IMR-90 (cell line): ENCODE data around the gene PDCD1. TPM values are rescaled to one million over a fixed set of nuclear protein-coding genes. Genes with fewer than 3 reads are reported as not detected.

ENCODE experiments used
- ATAC-seq: fragments of 200-7000 bp; cut with Tn5 transposase; 2 replicates; pipeline ENCODE4 v1.9.1; 2020; ENCODE audit warnings: low read depth, mild to moderate bottlenecking, moderate library complexity
- BruUV-seq: library from RNA; stranded (reverse); fragments of 400-500 nt; replicated peaks from 2 replicates; lab custom pipeline; 2021; lab: Mats Ljungman, UMichigan
- CTCF ChIA-PET: fragments of 300-600 bp; formaldehyde crosslinking; extraction: SDS; loops from one replicate; lab custom pipeline; 2021; ENCODE audit warnings: antibody characterized with exemption; lab: Yijun Ruan, JAX
- POLR2A ChIA-PET: fragments of 300-600 bp; sonication (Branson Sonifier 250); formaldehyde crosslinking; loops from one replicate; lab custom pipeline; 2022; ENCODE audit warnings: antibody characterized with exemption; ENCODE audit not compliant: unreplicated experiment; lab: Charles Lee
- DNase-seq: peaks from one replicate; pipeline ENCODE4 v3.0.0; 2013
- H2AFZ ChIP-seq: replicated peaks from 2 replicates; pipeline ENCODE3; 2013; ENCODE audit warnings: low read length, mild to moderate bottlenecking; ENCODE audit not compliant: poor library complexity
- H2AK5ac ChIP-seq: 2 replicates; pipeline ENCODE4 v1.6.1; 2013; ENCODE audit warnings: low read depth, low read length, inconsistent platforms
- H2AK9ac ChIP-seq: replicated peaks from 2 replicates; pipeline ENCODE3; 2013; ENCODE audit warnings: mild to moderate bottlenecking, low read depth, low read length, moderate library complexity; ENCODE audit not compliant: poor library complexity
- H2BK120ac ChIP-seq: 2 replicates; pipeline ENCODE4 v1.6.1; 2013; ENCODE audit warnings: low read depth, low read length, inconsistent platforms
- H2BK15ac ChIP-seq: 3 replicates; pipeline ENCODE4 v1.6.1; 2013; ENCODE audit warnings: low read depth, low read length, inconsistent platforms
- H2BK20ac ChIP-seq: 2 replicates; pipeline ENCODE4 v1.6.1; 2013; ENCODE audit warnings: low read depth, mild to moderate bottlenecking, inconsistent platforms, low read length, moderate library complexity
- H2BK5ac ChIP-seq: 2 replicates; pipeline ENCODE4 v1.6.1; 2013; ENCODE audit warnings: mild to moderate bottlenecking, low read depth, low read length, inconsistent platforms; ENCODE audit not compliant: poor library complexity, severe bottlenecking
- H3K14ac ChIP-seq: replicated peaks from 2 replicates; pipeline ENCODE4 v1.6.1; 2013; ENCODE audit warnings: low read depth, low read length, inconsistent platforms
- H3K18ac ChIP-seq: 2 replicates; pipeline ENCODE4 v1.6.1; 2013; ENCODE audit warnings: low read depth, low read length, control low read depth
- H3K23ac ChIP-seq: 2 replicates; pipeline ENCODE4 v1.6.1; 2013; ENCODE audit warnings: low read depth, low read length, inconsistent platforms
- H3K27ac ChIP-seq: 2 replicates; pipeline ENCODE4 v1.5.1; 2013; ENCODE audit warnings: mild to moderate bottlenecking, control low read depth, low read length; ENCODE audit not compliant: insufficient read depth
- H3K27me3 ChIP-seq: 2 replicates; pipeline ENCODE4 v1.6.1; 2013; ENCODE audit warnings: low read length; ENCODE audit not compliant: control insufficient read depth, insufficient read depth
- H3K36me3 ChIP-seq: 2 replicates; pipeline ENCODE4 v1.6.1; 2013; ENCODE audit warnings: low read length, mixed read lengths; ENCODE audit not compliant: control insufficient read depth, insufficient read depth
- H3K4ac ChIP-seq: 2 replicates; pipeline ENCODE4 v1.6.1; 2013; ENCODE audit warnings: low read depth, low read length, inconsistent platforms
- H3K4me1 ChIP-seq: 2 replicates; pipeline ENCODE4 v1.6.1; 2013; ENCODE audit warnings: low read length, mixed read lengths; ENCODE audit not compliant: control insufficient read depth, insufficient read depth
- H3K4me2 ChIP-seq: 2 replicates; pipeline ENCODE4 v1.6.1; 2013; ENCODE audit warnings: low read depth, mild to moderate bottlenecking, control low read depth, low read length, moderate library complexity
- H3K4me3 ChIP-seq: 2 replicates; pipeline ENCODE4 v1.5.1; 2013; ENCODE audit warnings: low read depth, mild to moderate bottlenecking, control low read depth, low read length, moderate library complexity; ENCODE audit not compliant: insufficient read depth
- H3K56ac ChIP-seq: 2 replicates; pipeline ENCODE4 v1.6.1; 2013; ENCODE audit warnings: low read length, inconsistent platforms; ENCODE audit not compliant: insufficient read depth; ENCODE audit errors: extremely low read depth
- H3K79me1 ChIP-seq, 2 experiments: 2 replicates each; pipeline ENCODE4 v1.6.1; 2013; ENCODE audit warnings: low read length in 2 of 2, inconsistent platforms in 1 of 2, low read depth in 1 of 2
- H3K9ac ChIP-seq: 2 replicates; pipeline ENCODE4 v1.6.1; 2013; ENCODE audit warnings: low read depth, low read length, control low read depth
- H3K9me1 ChIP-seq: 2 replicates; pipeline ENCODE4 v1.6.1; 2013; ENCODE audit warnings: low read length, inconsistent platforms; ENCODE audit not compliant: insufficient read depth
- H3K9me3 ChIP-seq: 2 replicates; pipeline ENCODE4 v1.6.1; 2013; ENCODE audit warnings: low read length; ENCODE audit not compliant: control insufficient read depth, insufficient read depth
- H4K20me1 ChIP-seq: 2 replicates; pipeline ENCODE4 v1.6.1; 2013; ENCODE audit warnings: low read length, inconsistent platforms; ENCODE audit not compliant: insufficient read depth
- H4K5ac ChIP-seq: 2 replicates; pipeline ENCODE4 v1.6.1; 2013; ENCODE audit warnings: mild to moderate bottlenecking, low read depth, low read length, control low read depth
- H4K8ac ChIP-seq, 2 experiments: 2 replicates each; pipeline ENCODE4 v1.6.1; 2013; ENCODE audit warnings: low read depth in 2 of 2, low read length in 2 of 2, control low read depth in 1 of 2, inconsistent platforms in 1 of 2
- H4K91ac ChIP-seq: 2 replicates; pipeline ENCODE4 v1.6.1; 2013; ENCODE audit warnings: low read depth, low read length, inconsistent platforms; ENCODE audit not compliant: insufficient read depth
- BHLHE40 ChIP-seq: fragments of 150-350 bp; IDR thresholded peaks from 2 replicates; pipeline ENCODE4 v1.6.1; 2016; ENCODE audit warnings: mild to moderate bottlenecking, low read depth, low read length
- MAFK ChIP-seq: IDR thresholded peaks from 2 replicates; pipeline ENCODE4 v1.6.1; 2012; ENCODE audit warnings: low read depth, low read length, improper control_type of control experiment
- NFE2L2 ChIP-seq: fragments of 150-350 bp; IDR thresholded peaks from 2 replicates; pipeline ENCODE4 v1.6.1; 2016; ENCODE audit warnings: low read depth, mild to moderate bottlenecking, low read length
- RAD21 ChIP-seq: IDR thresholded peaks from 2 replicates; pipeline ENCODE4 v1.6.1; 2012; ENCODE audit warnings: low read length, improper control_type of control experiment
- RCOR1 ChIP-seq: IDR thresholded peaks from 2 replicates; pipeline ENCODE4 v1.6.1; 2012; ENCODE audit warnings: mild to moderate bottlenecking, low read length, improper control_type of control experiment; ENCODE audit not compliant: insufficient replicate concordance
- RFX5 ChIP-seq: IDR thresholded peaks from 2 replicates; pipeline ENCODE4 v1.8.0; 2012; ENCODE audit warnings: low read depth, mild to moderate bottlenecking, low read length, moderate library complexity
- SMC3 ChIP-seq: fragments of 150-350 bp; IDR thresholded peaks from 2 replicates; pipeline ENCODE4 v1.6.1; 2016; ENCODE audit warnings: low read depth, mild to moderate bottlenecking, antibody characterized with exemption, low read length, moderate library complexity
- WGBS, 2 experiments: methylation state at CpG; one replicate each; pipeline versions ENCODE4 v1.1.5 to v1.1.7; 2013; ENCODE audit warnings: missing lambda C conversion rate in 2 of 2; ENCODE audit not compliant: insufficient read length in 1 of 2; ENCODE audit errors: extremely low coverage in 2 of 2; 5-methylcytosine and 5-hydroxymethylcytosine counted together
- dilution Hi-C: fragments of 300-500 bp; cut with HindIII; formaldehyde crosslinking; loops from one replicate; pipeline ENCODE4 v1.14.3; 2018; ENCODE audit warnings: low sequenced_read_pairs; ENCODE audit not compliant: unreplicated experiment
- in situ Hi-C: fragments of 300-500 bp; cut with MboI; formaldehyde crosslinking; loops from 3 replicates; pipeline ENCODE4 v1.14.3; 2019; ENCODE audit warnings: low sequenced_read_pairs, inconsistent platforms, mixed read lengths
- intact Hi-C: fragments of 100-400 bp; cut with micrococcal nuclease; formaldehyde crosslinking; loops from 2 replicates; pipeline ENCODE4 v1.10.0; 2022
- polyA plus RNA-seq, 3 experiments: library from polyadenylated mRNA; depleted of rRNA; stranded (reverse); fragments of >200 nt; gene quantifications; 2 replicates each; pipeline ENCODE4 v1.2.3, GENCODE V29; 2012; ENCODE audit warnings: low replicate concordance in 1 of 3
- total RNA-seq: library from RNA; depleted of rRNA; stranded (reverse); fragments of >200 nt; gene quantifications from 2 replicates; pipeline ENCODE4 v1.2.3, GENCODE V29; 2012
- TF ChIP-seq, protein P1 (sequence below): conservative IDR thresholded peaks from 2 replicates; pipeline ENCODE4 v1.5.1; 2012; ENCODE audit warnings: mild to moderate bottlenecking, low read depth, low read length, improper control_type of control experiment

The PDCD1 gene
- total and polyA plus RNA-seq, 2 of the 4 experiments (the other 2 are of a cell fraction) = not detected

DNA sequence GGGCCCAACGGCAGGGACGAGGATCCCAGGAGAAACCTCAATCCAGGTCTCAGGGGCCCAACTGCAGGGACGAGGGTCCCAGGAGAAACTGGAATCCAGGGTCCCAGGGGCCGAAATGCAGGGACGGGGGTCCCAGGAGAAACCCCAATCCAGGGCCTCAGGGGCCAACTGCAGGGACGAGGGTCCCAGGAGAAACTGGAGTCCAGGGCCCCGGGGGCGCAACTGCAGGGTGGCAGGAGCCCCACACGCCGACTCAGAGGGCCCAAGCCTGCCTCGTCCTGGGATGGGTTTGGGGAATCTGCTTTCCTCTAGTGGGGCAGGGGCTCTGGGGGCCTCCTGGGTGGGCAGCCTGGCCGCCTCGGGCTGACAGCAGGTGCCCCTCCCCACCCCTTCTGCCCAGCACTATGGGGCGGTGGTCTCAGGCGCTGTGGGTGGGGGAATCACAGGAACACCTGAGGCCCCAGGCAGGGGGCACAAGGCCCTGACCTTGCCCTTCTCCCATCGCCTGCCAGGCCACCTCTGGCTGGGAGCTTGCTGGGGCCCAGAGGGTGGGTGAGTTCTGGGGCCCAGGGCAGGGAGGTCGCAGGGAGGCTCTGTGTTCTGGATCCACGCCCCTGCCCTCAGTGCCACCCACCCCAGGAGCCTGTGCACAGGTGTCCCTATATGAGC lies 18.0 kb upstream of the PDCD1 start:
- ATAC-seq = no peak

More for the DNA sequence above, 18.0 kb upstream of the PDCD1 start:
- Histone ChIP-seq H3K4me2 (no peak overlapping the region), H2BK120ac (no peak overlapping the region), H3K36me3 (no peaks in the 10 kb centered on the region), H3K9ac (no peak overlapping the region), H4K5ac (no peak overlapping the region), H2BK15ac (no peak overlapping the region), H3K18ac (no peak overlapping the region), H4K8ac (no peak overlapping the region), H3K9me3 (no peaks in the 10 kb centered on the region), H3K27me3 (no peaks in the 10 kb centered on the region; the same call in 1 of the 2 replicates), H3K4ac (no peak overlapping the region), H2AK9ac (no peak overlapping the region), H4K91ac (no peak overlapping the region), H2AFZ (no peak overlapping the region), H3K27ac (no peak overlapping the region), H2BK5ac (no peak overlapping the region), H3K79me1 (no peaks in the 10 kb centered on the region), H3K9me1 (no peaks in the 10 kb centered on the region), H3K4me3 (no peak overlapping the region), H3K14ac (no peak overlapping the region), H3K4me1 (no peaks in the 10 kb centered on the region), H3K23ac (no peak overlapping the region), H2BK20ac (no peak overlapping the region), H4K20me1 (no peaks in the 10 kb centered on the region), H3K56ac (no peak overlapping the region), H2AK5ac (no peak overlapping the region)
- CTCF ChIA-PET = no interaction called here
- POLR2A ChIA-PET = no interaction called here
- DNase-seq = no peak
- in situ Hi-C loops = loop anchor here (5.0 kb wide), 1 partner anchor 209 kb away; no protein-coding TSS in a partner anchor
- intact Hi-C loops = loop anchor here (10.0 kb wide), 1 partner anchor 172 kb away; the partner anchor contains the start of gene ING5
- dilution Hi-C loops = no loop called here
- TF ChIP-seq MAFK (no peak), RAD21 (no peak), RCOR1 (no peak), RFX5 (no peak), SMC3 (no peak), NFE2L2 (no peak), BHLHE40 (no peak)
- TF ChIP-seq, protein P1, sequence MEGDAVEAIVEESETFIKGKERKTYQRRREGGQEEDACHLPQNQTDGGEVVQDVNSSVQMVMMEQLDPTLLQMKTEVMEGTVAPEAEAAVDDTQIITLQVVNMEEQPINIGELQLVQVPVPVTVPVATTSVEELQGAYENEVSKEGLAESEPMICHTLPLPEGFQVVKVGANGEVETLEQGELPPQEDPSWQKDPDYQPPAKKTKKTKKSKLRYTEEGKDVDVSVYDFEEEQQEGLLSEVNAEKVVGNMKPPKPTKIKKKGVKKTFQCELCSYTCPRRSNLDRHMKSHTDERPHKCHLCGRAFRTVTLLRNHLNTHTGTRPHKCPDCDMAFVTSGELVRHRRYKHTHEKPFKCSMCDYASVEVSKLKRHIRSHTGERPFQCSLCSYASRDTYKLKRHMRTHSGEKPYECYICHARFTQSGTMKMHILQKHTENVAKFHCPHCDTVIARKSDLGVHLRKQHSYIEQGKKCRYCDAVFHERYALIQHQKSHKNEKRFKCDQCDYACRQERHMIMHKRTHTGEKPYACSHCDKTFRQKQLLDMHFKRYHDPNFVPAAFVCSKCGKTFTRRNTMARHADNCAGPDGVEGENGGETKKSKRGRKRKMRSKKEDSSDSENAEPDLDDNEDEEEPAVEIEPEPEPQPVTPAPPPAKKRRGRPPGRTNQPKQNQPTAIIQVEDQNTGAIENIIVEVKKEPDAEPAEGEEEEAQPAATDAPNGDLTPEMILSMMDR = no peak
- BruUV-seq = no TSS peak
- no CpG with 5 or more reads among the region's 18 CpGs for WGBS, 2 experiments
